Stimulated activated CD4-positive, alpha-beta T cell treated with anti-CD3 and anti-CD28 coated beads, Interleukin-4, amount 100 ng/mL, for 48 hours (primary cell): ENCODE results near the gene VTI1A.

Experiments used
- DNase-seq, 2 donors: peaks; one replicate each; pipeline ENCODE4 v3.0.0-alpha.2; 2020; ENCODE audit warnings: low read depth in 2 of 2

The VTI1A gene

GRCh38 chr10:112637901-112638300 lies 190.9 kb downstream of the VTI1A start:
- no peak for DNase-seq

- no peak for DNase-seq
Measured at GRCh38 chr10:112639298-112639697, 192.3 kb downstream of the VTI1A start.

- no peak for DNase-seq
Measured at GRCh38 chr10:112640638-112641037, 193.6 kb downstream of the VTI1A start.

- no peak for DNase-seq
Measured at GRCh38 chr10:112643600-112644264, 196.7 kb downstream of the VTI1A start.

- DNase-seq = no peak
Measured at GRCh38 chr10:112644265-112644645, 197.2 kb downstream of the VTI1A start.

- no peak for DNase-seq
Measured at GRCh38 chr10:112649006-112649821, 202.2 kb downstream of the VTI1A start.

GRCh38 chr10:112649822-112650152 lies 202.8 kb downstream of the VTI1A start:
- no peak for DNase-seq

GRCh38 chr10:112650588-112651030 lies 203.6 kb downstream of the VTI1A start:
- no peak for DNase-seq

- DNase-seq = no peak
Measured at GRCh38 chr10:112653215-112653614, 206.2 kb downstream of the VTI1A start.

- DNase-seq = no peak
Measured at GRCh38 chr10:112653851-112654250, 206.8 kb downstream of the VTI1A start.

GRCh38 chr10:112654794-112655193 lies 207.8 kb downstream of the VTI1A start:
- no peak for DNase-seq

GRCh38 chr10:112655722-112656121 lies 208.7 kb downstream of the VTI1A start:
- DNase-seq = no peak

GRCh38 chr10:112658465-112658864 lies 211.4 kb downstream of the VTI1A start:
- no peak for DNase-seq

GRCh38 chr10:112658900-112659638 lies 212.1 kb downstream of the VTI1A start:
- DNase-seq = no peak

GRCh38 chr10:112663234-112664125 lies 216.5 kb downstream of the VTI1A start:
- no peak for DNase-seq

- no peak for DNase-seq
Measured at GRCh38 chr10:112666094-112666493, 219.1 kb downstream of the VTI1A start.

GRCh38 chr10:112669989-112670388 lies 223.0 kb downstream of the VTI1A start:
- DNase-seq = no peak

GRCh38 chr10:112671743-112672142 lies 224.7 kb downstream of the VTI1A start:
- DNase-seq = no peak

- DNase-seq = no peak
Measured at GRCh38 chr10:112672706-112673105, 225.7 kb downstream of the VTI1A start.

GRCh38 chr10:112675560-112676083 lies 228.6 kb downstream of the VTI1A start:
- no peak for DNase-seq

GRCh38 chr10:112677689-112678088 lies 230.7 kb downstream of the VTI1A start:
- no peak for DNase-seq
